ENCODE data around the gene CRY1.
"Not testable (repeated sequence)": the region's sequence is repeated elsewhere in the genome, so short reads cannot be mapped to it uniquely, and the experiment has no call there.

GRCh38 chr12:106996102-106996501 lies 97.2 kb downstream of the CRY1 start:
- not testable (repeated sequence) for TF ChIP-seq CTCF (IDR thresholded peaks at IDR 0.05; ENCODE audit: poor library complexity, severe bottlenecking); POLR2AphosphoS5 (IDR thresholded peaks at IDR 0.05); EP300 (conservative IDR thresholded peaks at IDR 0.05; ENCODE audit: poor library complexity, severe bottlenecking); EZH2 (IDR thresholded peaks at IDR 0.05; ENCODE audit: borderline replicate concordance, insufficient read depth, low read length, poor library complexity, severe bottlenecking); TAF1 (IDR thresholded peaks at IDR 0.05; ENCODE audit: low read depth); MXI1 (conservative IDR thresholded peaks at IDR 0.05; ENCODE audit: poor library complexity, severe bottlenecking); REST (IDR thresholded peaks at IDR 0.05; ENCODE audit: borderline replicate concordance); SMC3 (conservative IDR thresholded peaks at IDR 0.05; ENCODE audit: poor library complexity)

Measured in neural cell (in vitro differentiated cells).